Left forelimb (tissue), 1 donor: ENCODE measurements around the gene RNF227.
A peak's percentile ranks its signal among the peaks of the same experiment; 100 is the strongest.
"Not testable (repeated sequence)": the region's sequence is repeated elsewhere in the genome, so short reads cannot be mapped to it uniquely, and the experiment has no call there.

ENCODE experiments used
- DNase-seq: peaks from one replicate; pipeline ENCODE4 v3.0.0-alpha.2; 2018; ENCODE audit warnings: low spot score

RNF227 gene

GRCh38 chr17:7915611-7916384 is at the start of gene RNF227:
Gene RNF227 (minus strand): TSS chr17:7916289. CDS start chr17:7916195, 94 bp downstream.
- DNase-seq: peak; percentile 97

- DNase-seq: no peak
Measured at GRCh38 chr17:7961421-7961820, 45.3 kb upstream of the RNF227 start.

GRCh38 chr17:7959503-7960253 is 43.6 kb upstream of the RNF227 start:
- DNase-seq: no peak

GRCh38 chr17:7956228-7956965 is 40.3 kb upstream of the RNF227 start:
- DNase-seq: no peak

- DNase-seq: no peak
Measured at GRCh38 chr17:7955414-7956227, 39.5 kb upstream of the RNF227 start.

- not testable (repeated sequence) for DNase-seq
Measured at GRCh38 chr17:7953266-7953665, 37.2 kb upstream of the RNF227 start.

GRCh38 chr17:7951143-7951792 is 35.2 kb upstream of the RNF227 start:
- DNase-seq: no peak

GRCh38 chr17:7950578-7950977 is 34.5 kb upstream of the RNF227 start:
- no peak for DNase-seq

GRCh38 chr17:7947651-7948050 is 31.6 kb upstream of the RNF227 start:
- no peak for DNase-seq

GRCh38 chr17:7946441-7946840 is 30.4 kb upstream of the RNF227 start:
- DNase-seq: no peak

GRCh38 chr17:7945651-7946050 is 29.6 kb upstream of the RNF227 start:
- DNase-seq: no peak

- no peak for DNase-seq
Measured at GRCh38 chr17:7944326-7944725, 28.2 kb upstream of the RNF227 start.

- no peak for DNase-seq
Measured at GRCh38 chr17:7943291-7943690, 27.2 kb upstream of the RNF227 start.

GRCh38 chr17:7940743-7941142 is 24.7 kb upstream of the RNF227 start:
- no peak for DNase-seq

- no peak for DNase-seq
Measured at GRCh38 chr17:7940034-7940433, 23.9 kb upstream of the RNF227 start.

- DNase-seq: no peak
Measured at GRCh38 chr17:7935859-7936258, 19.8 kb upstream of the RNF227 start.

- DNase-seq: no peak
Measured at GRCh38 chr17:7932949-7933348, 16.9 kb upstream of the RNF227 start.

- peak; percentile 69 for DNase-seq
Measured at GRCh38 chr17:7932483-7932891, 16.4 kb upstream of the RNF227 start.

- DNase-seq: peak; percentile 100
Measured at GRCh38 chr17:7931709-7932482, 15.8 kb upstream of the RNF227 start, which contains the start of the genes CNTROB and TRAPPC1. Gene CNTROB (plus strand): TSS chr17:7932206. CDS start chr17:7933080, 874 bp downstream. Gene TRAPPC1 (minus strand): TSS chr17:7931946. CDS start chr17:7931829, 117 bp downstream.
